OCI-LY1 (cell line): ENCODE measurements around the gene RECQL5.

Experiments
- H2AFZ ChIP-seq: fragments of 200-600 bp; sonication (generic), shearing (Covaris generic); 2 replicates; pipeline ENCODE4 v1.6.0; 2014; ENCODE audit warnings: antibody characterized with exemption, mild to moderate bottlenecking, low read length
- H3F3A ChIP-seq: fragments of 200-600 bp; sonication (generic), shearing (Covaris generic); 2 replicates; pipeline ENCODE4 v1.6.0; 2014; ENCODE audit warnings: mild to moderate bottlenecking, antibody characterized with exemption, low read length, moderate library complexity; ENCODE audit not compliant: insufficient read depth
- H3K27ac ChIP-seq: fragments of 200-600 bp; sonication (generic); 2 replicates; pipeline ENCODE4 v1.5.1; 2014; ENCODE audit warnings: low read length, mixed run types, mild to moderate bottlenecking, low read depth; ENCODE audit not compliant: poor library complexity, severe bottlenecking
- H3K27me3 ChIP-seq: fragments of 200-600 bp; sonication (generic); 2 replicates; pipeline ENCODE4 v1.6.0; 2014; ENCODE audit warnings: antibody characterized with exemption, mild to moderate bottlenecking, low read length, moderate library complexity; ENCODE audit not compliant: insufficient read depth
- H3K36me3 ChIP-seq: fragments of 200-600 bp; sonication (generic); 2 replicates; pipeline ENCODE4 v1.6.1; 2014; ENCODE audit warnings: mild to moderate bottlenecking, antibody characterized with exemption, low read length, moderate library complexity, mixed read lengths; ENCODE audit not compliant: insufficient read depth
- H3K4me1 ChIP-seq: fragments of 200-600 bp; sonication (generic); 2 replicates; pipeline ENCODE4 v1.5.1; 2014; ENCODE audit warnings: mild to moderate bottlenecking, low read length, moderate library complexity; ENCODE audit not compliant: insufficient read depth, severe bottlenecking
- H3K4me2 ChIP-seq: fragments of 200-600 bp; sonication (generic), shearing (Covaris generic); 2 replicates; pipeline ENCODE4 v1.6.1; 2014; ENCODE audit warnings: low read length
- H3K4me3 ChIP-seq: fragments of 200-600 bp; sonication (generic); 2 replicates; pipeline ENCODE4 v1.5.1; 2014; ENCODE audit warnings: low read length, low read depth, mild to moderate bottlenecking, mixed read lengths; ENCODE audit not compliant: poor library complexity, severe bottlenecking
- H3K79me2 ChIP-seq: fragments of 200-600 bp; shearing (Covaris generic); 2 replicates; pipeline ENCODE4 v1.6.1; 2016; ENCODE audit warnings: mixed run types, low read length, mixed read lengths; ENCODE audit not compliant: insufficient read depth
- H3K9ac ChIP-seq: fragments of 200-600 bp; sonication (generic), shearing (Covaris generic); 2 replicates; pipeline ENCODE4 v1.6.1; 2014; ENCODE audit warnings: mild to moderate bottlenecking, low read length, mixed read lengths
- H3K9me2 ChIP-seq: fragments of 200-600 bp; sonication (generic), shearing (Covaris generic); 2 replicates; pipeline ENCODE4 v1.6.1; 2014; ENCODE audit warnings: low read depth, mild to moderate bottlenecking, low read length, mixed read lengths
- H3K9me3 ChIP-seq: fragments of 200-600 bp; shearing (Covaris generic); 2 replicates; pipeline ENCODE4 v1.6.1; 2014; ENCODE audit warnings: low read length, mixed read lengths
- H4K20me1 ChIP-seq: fragments of 200-600 bp; sonication (generic), shearing (Covaris generic); 2 replicates; pipeline ENCODE4 v1.6.0; 2016; ENCODE audit warnings: mild to moderate bottlenecking, low read length; ENCODE audit not compliant: insufficient read depth
- EZH2 ChIP-seq: fragments of 200-600 bp; sonication (generic), shearing (Covaris generic); IDR thresholded peaks from 2 replicates; pipeline ENCODE4 v1.8.0; 2017; ENCODE audit warnings: borderline replicate concordance, mixed run types, mild to moderate bottlenecking, antibody characterized with exemption, low read length, moderate library complexity, mixed read lengths
- TF ChIP-seq, protein P1 (sequence below): fragments of 200-600 bp; sonication (generic), shearing (Covaris generic); IDR thresholded peaks from 2 replicates; pipeline ENCODE4 v1.5.1; 2017; ENCODE audit warnings: mild to moderate bottlenecking, antibody characterized with exemption, low read length, moderate library complexity, mixed read lengths

Gene RECQL5

DNA sequence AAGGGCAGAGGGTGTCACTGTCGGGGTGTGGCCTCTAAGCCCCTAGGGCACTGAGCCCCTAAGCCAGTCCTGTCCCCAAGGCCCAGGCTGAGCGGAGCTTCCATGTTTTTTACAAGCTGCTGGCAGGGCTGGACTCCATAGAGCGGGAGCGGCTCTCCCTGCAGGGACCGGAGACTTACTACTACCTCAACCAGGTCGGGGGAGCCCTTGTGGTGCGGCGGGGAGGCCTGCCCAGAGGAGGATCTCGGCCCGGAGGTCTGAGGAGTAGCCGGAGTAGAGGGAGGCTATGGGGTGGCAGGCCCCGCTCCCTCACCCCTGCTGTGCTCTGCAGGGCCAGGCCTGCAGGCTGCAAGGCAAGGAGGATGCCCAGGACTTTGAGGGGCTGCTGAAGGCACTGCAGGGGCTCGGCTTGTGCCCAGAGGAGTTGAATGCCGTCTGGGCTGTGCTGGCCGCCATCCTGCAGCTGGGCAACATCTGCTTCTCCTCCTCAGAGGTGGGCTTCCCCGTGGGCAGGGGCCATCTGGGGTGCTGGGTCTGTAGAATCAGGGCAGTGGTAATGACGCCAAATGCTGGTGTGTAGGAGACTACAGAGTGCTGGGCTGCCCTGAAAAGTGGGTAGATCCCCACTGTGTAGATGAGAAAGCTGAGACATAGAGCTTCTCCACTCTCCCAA, 74.5 kb downstream of the RECQL5 start:
- no peaks in the 10 kb centered on the region for H3K79me2 ChIP-seq
- H3K36me3 ChIP-seq, result no peaks in the 10 kb centered on the region
- H3K9me3 ChIP-seq, result no peaks in the 10 kb centered on the region
- no peak overlapping the region for H2AFZ ChIP-seq
- H3F3A ChIP-seq, result no peaks in the 10 kb centered on the region
- H4K20me1 ChIP-seq, result no peaks in the 10 kb centered on the region
- H3K9me2 ChIP-seq, result no peaks in the 10 kb centered on the region
- no peak overlapping the region for H3K4me2 ChIP-seq
- peaks cover 11% of the 10 kb centered on the region for H3K4me1 ChIP-seq
- no peak overlapping the region for H3K9ac ChIP-seq
- no peak for TF ChIP-seq EZH2
- TF ChIP-seq, protein P1, sequence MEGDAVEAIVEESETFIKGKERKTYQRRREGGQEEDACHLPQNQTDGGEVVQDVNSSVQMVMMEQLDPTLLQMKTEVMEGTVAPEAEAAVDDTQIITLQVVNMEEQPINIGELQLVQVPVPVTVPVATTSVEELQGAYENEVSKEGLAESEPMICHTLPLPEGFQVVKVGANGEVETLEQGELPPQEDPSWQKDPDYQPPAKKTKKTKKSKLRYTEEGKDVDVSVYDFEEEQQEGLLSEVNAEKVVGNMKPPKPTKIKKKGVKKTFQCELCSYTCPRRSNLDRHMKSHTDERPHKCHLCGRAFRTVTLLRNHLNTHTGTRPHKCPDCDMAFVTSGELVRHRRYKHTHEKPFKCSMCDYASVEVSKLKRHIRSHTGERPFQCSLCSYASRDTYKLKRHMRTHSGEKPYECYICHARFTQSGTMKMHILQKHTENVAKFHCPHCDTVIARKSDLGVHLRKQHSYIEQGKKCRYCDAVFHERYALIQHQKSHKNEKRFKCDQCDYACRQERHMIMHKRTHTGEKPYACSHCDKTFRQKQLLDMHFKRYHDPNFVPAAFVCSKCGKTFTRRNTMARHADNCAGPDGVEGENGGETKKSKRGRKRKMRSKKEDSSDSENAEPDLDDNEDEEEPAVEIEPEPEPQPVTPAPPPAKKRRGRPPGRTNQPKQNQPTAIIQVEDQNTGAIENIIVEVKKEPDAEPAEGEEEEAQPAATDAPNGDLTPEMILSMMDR, result no peak
- H3K4me3 ChIP-seq, result no peak overlapping the region
- peaks cover 27% of the 10 kb centered on the region for H3K27me3 ChIP-seq
- no peak overlapping the region for H3K27ac ChIP-seq

DNA sequence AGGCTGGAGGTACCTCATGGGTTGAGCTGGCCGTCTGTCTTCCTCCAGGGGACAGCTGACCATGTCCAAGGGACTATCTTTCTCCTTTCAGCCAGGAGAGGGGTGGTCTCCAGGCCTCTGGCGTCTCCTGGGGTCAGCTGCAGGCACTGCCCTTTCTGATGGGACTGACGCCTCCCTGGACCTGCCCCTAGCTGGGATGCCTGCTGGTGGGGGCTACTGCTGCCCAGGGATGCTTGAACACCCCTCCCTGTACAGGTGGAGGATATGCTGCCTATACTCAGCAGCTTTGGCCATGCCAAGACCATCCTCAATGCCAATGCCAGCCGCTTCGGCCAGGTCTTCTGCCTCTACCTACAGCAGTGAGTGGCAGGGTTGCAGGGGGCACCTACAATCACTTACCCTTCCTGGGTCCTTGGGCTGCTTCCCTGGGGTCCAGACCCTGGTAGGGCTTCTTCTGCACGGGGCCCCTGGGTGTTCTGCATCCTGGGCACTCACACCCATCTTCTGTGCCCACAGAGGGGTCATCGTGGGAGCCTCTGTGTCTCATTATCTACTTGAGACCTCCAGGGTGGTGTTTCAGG, 75.1 kb downstream of the RECQL5 start:
- no peak overlapping the region for H3K4me2 ChIP-seq
- H3K79me2 ChIP-seq, result no peaks in the 10 kb centered on the region
- H3K9me2 ChIP-seq, result no peaks in the 10 kb centered on the region
- H3K27me3 ChIP-seq, result peaks cover 27% of the 10 kb centered on the region
- H2AFZ ChIP-seq, result no peak overlapping the region
- no peaks in the 10 kb centered on the region for H3K36me3 ChIP-seq
- no peak overlapping the region for H3K27ac ChIP-seq
- no peaks in the 10 kb centered on the region for H3K9me3 ChIP-seq
- no peaks in the 10 kb centered on the region for H3F3A ChIP-seq
- H4K20me1 ChIP-seq, result no peaks in the 10 kb centered on the region
- TF ChIP-seq, protein P1, result no peak
- TF ChIP-seq EZH2, result no peak
- no peak overlapping the region for H3K9ac ChIP-seq
- peaks cover 11% of the 10 kb centered on the region for H3K4me1 ChIP-seq
- no peak overlapping the region for H3K4me3 ChIP-seq

DNA sequence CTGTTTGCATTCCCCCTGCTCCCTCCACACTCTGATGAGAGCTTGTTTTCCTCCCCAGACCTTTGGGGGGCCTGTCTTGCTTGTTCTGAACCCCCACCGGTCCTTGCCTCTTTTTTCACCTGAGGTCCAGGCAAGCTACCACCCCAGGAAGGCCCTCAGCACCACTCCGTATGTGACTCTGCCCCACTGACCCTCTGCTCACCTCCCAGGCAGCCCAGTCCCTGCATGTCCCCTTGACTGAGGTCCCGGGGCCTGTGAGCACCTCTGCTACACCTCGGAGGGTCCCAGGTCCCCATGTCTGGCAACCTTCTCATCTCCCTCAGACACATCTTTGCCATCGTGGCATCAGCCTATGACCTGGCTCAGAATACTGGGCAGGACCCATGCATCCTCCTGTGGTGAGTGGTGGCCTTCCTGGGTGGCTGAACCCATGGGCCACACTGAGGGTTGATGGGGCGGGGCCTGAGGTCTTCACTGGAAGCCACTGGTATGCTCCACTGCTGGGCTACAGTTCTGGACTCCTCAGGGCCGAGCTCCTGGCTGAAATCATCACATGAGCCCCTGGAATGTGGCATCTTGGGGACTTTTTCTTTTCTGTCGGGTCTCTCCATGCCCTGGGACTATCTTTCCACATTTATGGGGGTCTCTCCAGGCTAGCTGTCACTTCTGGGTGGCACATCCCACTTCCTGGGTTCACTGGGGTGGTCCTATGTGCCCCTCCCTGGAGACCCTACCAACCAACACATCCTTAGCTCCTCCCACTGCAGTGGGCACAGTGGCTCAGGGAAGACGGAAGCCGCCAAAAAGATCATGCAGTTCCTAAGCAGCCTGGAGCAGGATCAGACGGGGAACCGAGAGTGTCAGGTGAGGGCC, 75.9 kb downstream of the RECQL5 start:
- no peaks in the 10 kb centered on the region for H3K36me3 ChIP-seq
- no peak overlapping the region for H3K27ac ChIP-seq
- H3K4me1 ChIP-seq, result peaks cover 11% of the 10 kb centered on the region
- no peaks in the 10 kb centered on the region for H3K9me2 ChIP-seq
- H3K79me2 ChIP-seq, result no peaks in the 10 kb centered on the region
- H3K9me3 ChIP-seq, result no peaks in the 10 kb centered on the region
- peaks cover 27% of the 10 kb centered on the region for H3K27me3 ChIP-seq
- no peak overlapping the region for H3K4me3 ChIP-seq
- H3K9ac ChIP-seq, result no peak overlapping the region
- H2AFZ ChIP-seq, result no peak overlapping the region
- TF ChIP-seq, protein P1, result no peak
- no peak for TF ChIP-seq EZH2
- H3F3A ChIP-seq, result no peaks in the 10 kb centered on the region
- no peaks in the 10 kb centered on the region for H4K20me1 ChIP-seq
- no peak overlapping the region for H3K4me2 ChIP-seq
